ENCODE measurements around the gene HECTD4.

- TF ChIP-seq CTCF (conservative IDR thresholded peaks at IDR 0.05; ENCODE audit: low read depth, low read length) = peak; percentile 64
- TF ChIP-seq EZH2phosphoT487 (IDR thresholded peaks at IDR 0.05; ENCODE audit: borderline replicate concordance, low read length) = no peak
Measured at GRCh38 chr12:112294793-112295192, 87.4 kb downstream of the HECTD4 start.

All from PC-3 (cell line).